Measurements from ENCODE around the gene TMEM150C.

DNA sequence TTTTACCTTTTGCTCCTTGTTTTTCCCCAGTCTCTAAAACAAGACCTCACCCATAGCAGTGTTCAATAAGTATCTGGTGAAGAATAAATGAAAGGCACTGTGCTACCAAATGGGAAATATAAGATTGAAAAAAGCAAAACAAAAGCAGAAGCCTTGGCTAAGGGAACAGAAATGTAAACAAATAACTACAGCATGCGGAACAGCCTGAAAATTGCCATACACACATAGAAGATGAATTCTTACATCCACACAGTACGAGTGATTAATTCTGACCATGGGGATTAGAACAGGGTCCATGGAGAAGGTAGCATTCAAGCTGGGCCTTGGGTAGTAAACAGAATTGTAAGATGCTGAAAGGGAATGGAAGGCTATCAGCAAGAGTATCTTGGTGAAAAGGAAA is 40.5 kb downstream of the TMEM150C start:
- no peak for TF ChIP-seq CREB1 (IDR thresholded peaks at IDR 0.05)
- TF ChIP-seq, protein P1, sequence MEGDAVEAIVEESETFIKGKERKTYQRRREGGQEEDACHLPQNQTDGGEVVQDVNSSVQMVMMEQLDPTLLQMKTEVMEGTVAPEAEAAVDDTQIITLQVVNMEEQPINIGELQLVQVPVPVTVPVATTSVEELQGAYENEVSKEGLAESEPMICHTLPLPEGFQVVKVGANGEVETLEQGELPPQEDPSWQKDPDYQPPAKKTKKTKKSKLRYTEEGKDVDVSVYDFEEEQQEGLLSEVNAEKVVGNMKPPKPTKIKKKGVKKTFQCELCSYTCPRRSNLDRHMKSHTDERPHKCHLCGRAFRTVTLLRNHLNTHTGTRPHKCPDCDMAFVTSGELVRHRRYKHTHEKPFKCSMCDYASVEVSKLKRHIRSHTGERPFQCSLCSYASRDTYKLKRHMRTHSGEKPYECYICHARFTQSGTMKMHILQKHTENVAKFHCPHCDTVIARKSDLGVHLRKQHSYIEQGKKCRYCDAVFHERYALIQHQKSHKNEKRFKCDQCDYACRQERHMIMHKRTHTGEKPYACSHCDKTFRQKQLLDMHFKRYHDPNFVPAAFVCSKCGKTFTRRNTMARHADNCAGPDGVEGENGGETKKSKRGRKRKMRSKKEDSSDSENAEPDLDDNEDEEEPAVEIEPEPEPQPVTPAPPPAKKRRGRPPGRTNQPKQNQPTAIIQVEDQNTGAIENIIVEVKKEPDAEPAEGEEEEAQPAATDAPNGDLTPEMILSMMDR (IDR thresholded peaks at IDR 0.05; ENCODE audit: control extremely low read depth in 1 of 3, insufficient read depth in 1 of 3, low read depth in 1 of 3, low read length in 3 of 3), result no peak
- no peak for TF ChIP-seq SIRT6 (IDR thresholded peaks at IDR 0.05; ENCODE audit: low read length)
- TF ChIP-seq ATF3 (IDR thresholded peaks at IDR 0.05; ENCODE audit: insufficient read depth, low read depth, low read length), result no peak
- TF ChIP-seq SP1 (IDR thresholded peaks at IDR 0.05; ENCODE audit: low read depth, low read length), result no peak
- no peak for TF ChIP-seq YY1 (IDR thresholded peaks at IDR 0.05; ENCODE audit: low read depth, low read length)
- no peak for TF ChIP-seq BACH1 (IDR thresholded peaks at IDR 0.05; ENCODE audit: low read length)
- TF ChIP-seq EZH2 (IDR thresholded peaks at IDR 0.05; ENCODE audit: low read depth, low read length, severe bottlenecking), result no peak

Measured in H1 (cell line).